Activated CD8-positive, alpha-beta memory T cell treated with anti-CD3 and anti-CD28 coated beads, Interleukin-2, amount 10 ng/mL, durations not matched to agents 7 days and 5 days (primary cell): ENCODE data around the gene NAB2. TPM values are rescaled to one million over a fixed set of nuclear protein-coding genes. Genes with fewer than 3 reads are reported as not detected.

Experiments
- ATAC-seq: fragments of 150-1000 bp; cut with Tn5 transposase; one replicate; pipeline ENCODE4 v1.10.0; 2021; ENCODE audit warnings: moderate library complexity
- CTCF ChIA-PET: fragments of 350-600 bp; sonication (Branson Sonifier 250); formaldehyde crosslinking; loops from one replicate; lab custom pipeline; 2021; ENCODE audit warnings: antibody characterized with exemption; lab: Charles Lee
- DNase-seq: peaks from one replicate; pipeline ENCODE4 v3.0.0-alpha.2; 2020
- H3K27ac Mint-ChIP-seq: one replicate; pipeline ENCODE4 v1.8.0; 2021; ENCODE audit warnings: mild to moderate bottlenecking, mixed read lengths
- H3K27me3 Mint-ChIP-seq: one replicate; pipeline ENCODE4 v1.8.0; 2021; ENCODE audit warnings: mixed read lengths
- H3K36me3 Mint-ChIP-seq: one replicate; pipeline ENCODE4 v1.8.0; 2021; ENCODE audit warnings: mild to moderate bottlenecking, mixed read lengths
- H3K4me1 Mint-ChIP-seq: one replicate; pipeline ENCODE4 v1.8.0; 2021; ENCODE audit warnings: mixed read lengths
- H3K4me3 Mint-ChIP-seq: one replicate; pipeline ENCODE4 v1.8.0; 2021; ENCODE audit warnings: mild to moderate bottlenecking, moderate library complexity, mixed read lengths
- H3K9me3 Mint-ChIP-seq: one replicate; pipeline ENCODE4 v1.8.0; 2022; ENCODE audit warnings: low read depth, mixed read lengths
- total RNA-seq, 2 experiments: library from RNA; stranded (reverse); gene quantifications; one replicate each; pipeline ENCODE4 v1.2.3, GENCODE V29; 2021

The NAB2 gene
- total RNA-seq, 2 experiments from 2014 or later = 10.0 to 31.1 TPM

DNA sequence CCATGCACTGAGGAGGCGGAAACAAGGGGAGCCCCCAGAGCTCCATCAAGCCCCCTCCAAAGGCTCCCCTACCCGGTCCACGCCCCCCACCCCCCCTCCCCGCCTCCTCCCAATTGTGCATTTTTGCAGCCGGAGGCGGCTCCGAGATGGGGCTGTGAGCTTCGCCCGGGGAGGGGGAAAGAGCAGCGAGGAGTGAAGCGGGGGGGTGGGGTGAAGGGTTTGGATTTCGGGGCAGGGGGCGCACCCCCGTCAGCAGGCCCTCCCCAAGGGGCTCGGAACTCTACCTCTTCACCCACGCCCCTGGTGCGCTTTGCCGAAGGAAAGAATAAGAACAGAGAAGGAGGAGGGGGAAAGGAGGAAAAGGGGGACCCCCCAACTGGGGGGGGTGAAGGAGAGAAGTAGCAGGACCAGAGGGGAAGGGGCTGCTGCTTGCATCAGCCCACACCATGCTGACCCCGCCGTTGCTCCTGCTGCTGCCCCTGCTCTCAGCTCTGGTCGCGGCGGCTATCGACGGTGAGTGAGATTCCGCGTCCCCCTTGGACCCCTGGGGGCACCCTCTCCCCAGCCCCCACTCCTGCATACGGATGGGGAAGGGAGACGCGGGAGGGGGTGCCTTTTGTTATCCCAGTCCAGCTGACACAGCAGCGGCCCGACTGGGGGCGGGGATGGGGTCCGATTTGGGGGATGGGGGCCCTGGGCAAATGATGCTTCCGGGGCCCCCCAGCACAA is 39.8 kb downstream of the NAB2 start:
- DNase-seq (no peak), ATAC-seq (no peak)
- Mint-ChIP-seq H3K27me3 (peaks cover 62% of the 10 kb centered on the region), H3K4me3 (peak overlapping the region; percentile 64), H3K4me1 (peaks cover 4% of the 10 kb centered on the region), H3K27ac (no peak overlapping the region), H3K9me3 (peaks cover 4% of the 10 kb centered on the region), H3K36me3 (peaks cover 3% of the 10 kb centered on the region)
- CTCF ChIA-PET = interaction anchor here (0.7 to 7.8 kb wide), 10 partner anchors 7 to 159 kb away, joined by 3 to 88 read pairs (median 4); partner anchors contain the start of gene STAT6

DNA sequence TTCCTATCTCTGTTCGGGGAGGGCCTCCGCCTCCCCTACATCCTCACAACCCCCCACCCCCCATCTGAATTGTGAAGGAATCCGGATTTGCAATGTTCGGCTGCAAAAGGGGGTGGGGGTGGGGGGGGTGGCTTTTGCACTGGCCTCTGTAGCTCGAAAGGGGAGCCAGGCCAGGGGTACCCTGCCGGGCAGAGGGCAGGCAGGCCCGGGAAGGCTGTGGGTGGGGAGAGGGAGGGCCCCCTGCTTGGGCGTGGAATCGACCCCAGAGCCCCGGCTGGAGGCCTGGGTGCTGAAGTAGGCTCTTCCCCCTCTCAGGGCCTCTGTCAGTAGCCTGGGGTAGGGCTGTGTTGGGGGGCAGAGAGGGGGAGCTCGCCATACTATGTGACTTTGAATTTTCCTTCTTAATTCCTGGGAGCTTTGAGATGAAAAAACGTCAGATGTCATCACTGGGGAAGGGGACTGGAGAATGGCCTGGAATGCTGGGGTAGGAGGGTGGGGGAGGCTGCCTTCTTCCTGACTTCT is 40.5 kb downstream of the NAB2 start:
- H3K27ac Mint-ChIP-seq = no peak overlapping the region
- H3K27me3 Mint-ChIP-seq = peaks cover 57% of the 10 kb centered on the region
- CTCF ChIA-PET = interaction anchor here (0.9 to 7.8 kb wide), 6 partner anchors 8 to 111 kb away, joined by 3 to 72 read pairs (median 5); a partner anchor contains a TSS
- H3K4me1 Mint-ChIP-seq = peaks cover 2% of the 10 kb centered on the region
- H3K36me3 Mint-ChIP-seq = no peaks in the 10 kb centered on the region
- H3K9me3 Mint-ChIP-seq = no peaks in the 10 kb centered on the region
- DNase-seq (no peak), ATAC-seq (no peak)
- H3K4me3 Mint-ChIP-seq = peak overlapping the region; percentile 13

DNA sequence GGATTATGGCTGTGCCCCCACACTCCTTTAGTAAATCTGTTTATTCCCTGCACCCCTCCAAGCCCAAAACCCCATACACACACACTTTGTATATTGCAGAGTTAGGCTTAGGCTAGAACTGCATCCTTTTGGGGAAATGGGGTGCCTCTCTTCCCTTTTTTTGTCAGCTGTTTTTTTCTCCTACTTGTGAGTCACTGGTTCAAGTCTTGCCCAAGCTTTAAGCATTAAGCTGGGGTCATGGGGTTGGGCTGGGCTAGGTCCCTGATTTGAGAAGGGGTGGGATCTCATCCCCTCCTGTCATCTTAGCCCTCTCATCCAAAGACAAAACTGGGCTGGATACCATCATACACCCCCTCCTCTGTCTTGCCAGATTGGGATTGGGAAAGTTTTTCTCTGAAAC is 41.0 kb downstream of the NAB2 start:
- ATAC-seq = no peak
- H3K27ac Mint-ChIP-seq = no peak overlapping the region

GRCh38 chr12:57130941-57131340 is 42.0 kb downstream of the NAB2 start:
- no peaks in the 10 kb centered on the region for H3K9me3 Mint-ChIP-seq
- peaks cover 48% of the 10 kb centered on the region for H3K27me3 Mint-ChIP-seq
- CTCF ChIA-PET = interaction anchor here (1.0 to 5.7 kb wide), 2 partner anchors 44 to 52 kb away, joined by 3 to 31 read pairs; no protein-coding TSS in a partner anchor
- no peak overlapping the region for H3K27ac Mint-ChIP-seq
- ATAC-seq (no peak), DNase-seq (no peak)
- H3K4me3 Mint-ChIP-seq = no peak overlapping the region
- no peaks in the 10 kb centered on the region for H3K36me3 Mint-ChIP-seq
- peaks cover 2% of the 10 kb centered on the region for H3K4me1 Mint-ChIP-seq

More for the DNA sequence above, 41.0 kb downstream of the NAB2 start:
- Mint-ChIP-seq H3K4me3 (peak overlapping the region; percentile 13), H3K27me3 (peaks cover 52% of the 10 kb centered on the region), H3K36me3 (no peaks in the 10 kb centered on the region), H3K9me3 (no peaks in the 10 kb centered on the region), H3K4me1 (peaks cover 2% of the 10 kb centered on the region)
- CTCF ChIA-PET = interaction anchor here (0.9 to 5.7 kb wide), 4 partner anchors 8 to 61 kb away, joined by 3 to 31 read pairs (median 4); no protein-coding TSS in a partner anchor
- no peak for DNase-seq

- Mint-ChIP-seq H3K4me3 (no peak overlapping the region), H3K36me3 (no peaks in the 10 kb centered on the region), H3K4me1 (peaks cover under 1% of the 10 kb centered on the region), H3K27ac (no peak overlapping the region), H3K27me3 (peaks cover 36% of the 10 kb centered on the region), H3K9me3 (no peaks in the 10 kb centered on the region)
- CTCF ChIA-PET = interaction anchor here (1.5 kb wide), 1 partner anchor 41 kb away, joined by 3 read pairs; no protein-coding TSS in a partner anchor
- no peak for ATAC-seq
- no peak for DNase-seq
Observed at GRCh38 chr12:57131896-57132744, 43.2 kb downstream of the NAB2 start.

DNA sequence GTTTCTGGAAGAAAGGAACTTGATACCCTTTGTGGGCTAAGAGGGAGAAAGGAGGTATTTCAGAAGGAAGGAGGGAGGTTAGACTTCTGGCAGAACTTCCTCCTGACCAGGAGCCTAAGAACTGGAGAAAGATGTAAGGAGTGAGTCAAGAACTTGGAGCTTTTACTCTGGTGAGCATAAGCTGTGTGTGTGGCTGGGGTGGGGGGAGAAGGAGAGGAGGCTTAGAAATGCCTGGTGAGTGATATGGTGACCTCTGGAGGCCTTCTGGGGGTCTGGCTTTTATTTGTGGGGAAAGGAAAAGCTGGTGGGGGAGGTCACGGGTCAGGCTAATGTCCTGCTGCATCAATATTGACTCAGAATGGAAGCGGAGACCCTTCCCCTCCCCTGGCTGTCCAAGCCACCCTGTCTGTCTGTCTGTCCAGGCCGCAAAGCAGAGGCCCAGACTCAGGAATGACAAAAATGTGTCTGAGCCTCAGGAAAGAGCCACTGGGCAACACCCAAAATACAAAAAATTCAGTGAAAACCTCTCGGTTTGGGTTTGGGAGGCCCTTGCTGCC is 44.2 kb downstream of the NAB2 start:
- Mint-ChIP-seq H3K9me3 (no peaks in the 10 kb centered on the region), H3K4me3 (no peak overlapping the region), H3K36me3 (no peaks in the 10 kb centered on the region)

DNA sequence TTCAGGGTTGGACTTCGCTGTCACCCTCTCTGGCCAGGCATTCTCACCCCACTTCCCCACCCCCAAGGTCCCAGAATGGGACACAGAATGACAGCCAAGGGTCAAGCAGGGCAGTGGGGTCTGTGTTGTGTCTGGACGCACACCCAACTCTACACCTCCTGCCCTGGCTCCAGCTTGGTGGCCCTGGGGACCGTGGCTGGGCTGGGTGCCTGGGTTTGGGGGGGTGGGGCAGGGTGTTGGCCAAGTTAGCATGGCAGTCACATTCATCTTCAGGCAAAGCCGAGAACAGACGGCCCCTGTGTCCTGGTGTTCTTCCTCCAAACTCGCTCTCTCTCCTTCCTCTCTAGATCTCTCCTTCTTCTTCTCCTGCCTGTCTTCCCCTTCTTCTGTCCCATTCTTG is 45.0 kb downstream of the NAB2 start:
- no peak overlapping the region for H3K4me3 Mint-ChIP-seq
- H3K9me3 Mint-ChIP-seq = no peaks in the 10 kb centered on the region
- no peaks in the 10 kb centered on the region for H3K4me1 Mint-ChIP-seq
- CTCF ChIA-PET = no interaction called here
- no peak overlapping the region for H3K27ac Mint-ChIP-seq
- ATAC-seq (no peak), DNase-seq (no peak)
- H3K36me3 Mint-ChIP-seq = no peaks in the 10 kb centered on the region
- peaks cover 33% of the 10 kb centered on the region for H3K27me3 Mint-ChIP-seq

More for the DNA sequence above, 44.2 kb downstream of the NAB2 start:
- no peak overlapping the region for H3K27ac Mint-ChIP-seq
- H3K27me3 Mint-ChIP-seq = peaks cover 33% of the 10 kb centered on the region
- no peaks in the 10 kb centered on the region for H3K4me1 Mint-ChIP-seq
- DNase-seq (no peak), ATAC-seq (no peak)
- CTCF ChIA-PET = interaction anchor here (0.7 to 1.5 kb wide), 2 partner anchors 40 to 64 kb away, joined by 3 read pairs; no protein-coding TSS in a partner anchor

- H3K27ac Mint-ChIP-seq = no peak overlapping the region
- DNase-seq (no peak), ATAC-seq (no peak)
- peaks cover 28% of the 10 kb centered on the region for H3K27me3 Mint-ChIP-seq
- H3K36me3 Mint-ChIP-seq = no peaks in the 10 kb centered on the region
- CTCF ChIA-PET = no interaction called here
- H3K4me1 Mint-ChIP-seq = no peaks in the 10 kb centered on the region
- H3K4me3 Mint-ChIP-seq = no peak overlapping the region
- H3K9me3 Mint-ChIP-seq = no peaks in the 10 kb centered on the region
Observed at GRCh38 chr12:57134949-57135348, 46.0 kb downstream of the NAB2 start.

DNA sequence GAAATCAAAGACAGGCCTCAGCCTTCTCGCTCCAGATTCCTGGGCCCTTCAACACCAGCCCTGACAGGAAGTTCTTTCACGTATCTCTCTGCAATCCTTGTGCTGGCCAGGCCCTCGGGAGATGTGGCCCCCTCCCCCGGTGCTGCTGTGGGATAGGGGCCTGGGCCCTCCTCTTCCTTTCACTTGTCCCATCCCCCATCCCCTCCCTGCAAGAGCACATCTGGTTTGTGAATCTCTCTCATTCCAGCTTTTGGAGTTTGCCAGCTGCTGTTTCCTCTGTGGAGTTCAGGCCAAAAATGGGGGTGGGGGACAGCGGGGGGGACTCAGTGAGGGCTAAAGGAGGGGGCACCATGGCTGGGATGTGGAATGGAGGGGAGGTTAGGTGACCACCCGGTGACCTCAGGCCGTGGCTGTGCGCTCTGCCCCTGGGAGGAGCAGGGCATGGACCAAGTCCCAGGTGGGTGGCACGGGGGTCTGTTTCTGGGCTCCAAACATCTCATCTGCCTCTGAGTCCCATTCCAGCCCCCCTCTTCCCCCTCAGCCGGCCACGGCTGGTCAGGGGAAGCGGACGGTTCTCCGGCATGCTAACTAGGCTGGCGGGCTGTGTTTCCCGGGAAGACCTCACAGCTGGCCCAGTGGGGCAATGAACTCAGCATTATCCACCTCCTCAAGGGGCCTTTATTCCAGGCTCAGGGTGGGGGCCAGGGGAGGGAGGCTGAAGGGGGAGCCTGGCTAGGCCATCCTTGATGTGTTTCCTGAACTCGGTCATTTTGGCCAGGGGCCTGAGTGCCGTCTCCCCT is 46.8 kb downstream of the NAB2 start:
- Mint-ChIP-seq H3K4me1 (no peaks in the 10 kb centered on the region), H3K36me3 (no peaks in the 10 kb centered on the region), H3K27me3 (peaks cover 21% of the 10 kb centered on the region), H3K27ac (no peak overlapping the region), H3K9me3 (no peaks in the 10 kb centered on the region), H3K4me3 (no peak overlapping the region)
- no peak for ATAC-seq
- CTCF ChIA-PET = interaction anchor here (1.7 kb wide), 1 partner anchor 11 kb away, joined by 4 read pairs; no protein-coding TSS in a partner anchor
- DNase-seq = no peak

DNA sequence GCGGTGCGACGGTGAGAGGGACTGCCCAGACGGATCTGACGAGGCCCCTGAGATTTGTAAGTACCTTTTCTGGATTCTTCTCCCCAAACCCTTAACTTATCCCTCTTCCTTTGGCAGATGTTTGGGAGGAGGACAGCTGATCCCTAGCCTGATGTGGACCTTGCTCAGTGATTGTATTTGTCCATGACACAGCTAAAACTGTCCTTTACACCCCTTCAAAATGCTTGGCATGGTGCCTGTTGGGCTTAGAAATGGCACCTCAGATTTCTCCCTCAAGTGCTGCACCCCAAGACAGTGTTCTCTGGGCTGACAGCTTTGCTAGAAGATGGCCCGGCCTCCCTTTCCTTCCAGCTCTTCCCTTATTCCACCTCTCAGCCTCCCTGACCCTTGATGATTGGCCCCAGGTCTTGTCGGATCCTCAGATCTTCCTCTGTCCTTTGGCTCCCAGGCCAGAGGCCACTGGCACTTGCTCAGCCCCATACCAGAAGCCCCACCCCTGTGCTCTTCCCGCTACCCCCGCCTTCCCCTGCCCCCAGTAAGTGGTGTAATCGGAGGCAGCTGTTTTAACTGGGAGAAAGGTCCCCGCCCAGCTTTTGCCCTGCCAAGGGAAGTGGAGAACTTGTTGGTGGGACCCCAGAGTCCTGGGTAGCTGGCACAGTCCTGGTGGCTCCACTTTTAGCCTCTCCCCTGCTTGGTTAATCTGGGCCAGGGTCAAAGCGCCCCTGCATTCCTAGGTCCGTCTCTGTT is 49.8 kb downstream of the NAB2 start:
- H3K9me3 Mint-ChIP-seq = no peaks in the 10 kb centered on the region
- ATAC-seq (no peak), DNase-seq (no peak)
- H3K4me1 Mint-ChIP-seq = no peaks in the 10 kb centered on the region
- no peak overlapping the region for H3K4me3 Mint-ChIP-seq
- no peaks in the 10 kb centered on the region for H3K27me3 Mint-ChIP-seq
- no peak overlapping the region for H3K27ac Mint-ChIP-seq
- CTCF ChIA-PET = interaction anchor here (0.8 to 1.0 kb wide), 2 partner anchors 26 to 75 kb away, joined by 3 read pairs; no protein-coding TSS in a partner anchor
- no peaks in the 10 kb centered on the region for H3K36me3 Mint-ChIP-seq

GRCh38 chr12:57139796-57140649 is 51.1 kb downstream of the NAB2 start:
- DNase-seq (no peak), ATAC-seq (no peak)
- Mint-ChIP-seq H3K4me1 (no peaks in the 10 kb centered on the region), H3K9me3 (no peaks in the 10 kb centered on the region), H3K36me3 (no peaks in the 10 kb centered on the region), H3K4me3 (no peak overlapping the region), H3K27me3 (no peaks in the 10 kb centered on the region), H3K27ac (no peak overlapping the region)
- CTCF ChIA-PET = interaction anchor here (3.7 kb wide), 1 partner anchor 16 kb away, joined by 15 read pairs; no protein-coding TSS in a partner anchor
